HepG2 (cell line): Measurements from ENCODE around the gene ZKSCAN4. TPM values are rescaled to one million over a fixed set of nuclear protein-coding genes. Genes with fewer than 3 reads are reported as not detected.

Source experiments
- ARNT ChIP-seq: fragments of 450-650 bp; IDR thresholded peaks from 2 replicates; pipeline ENCODE4 v1.6.1; 2017
- HMGXB4 ChIP-seq, 2 experiments: sonication (generic) in 1 of 2; formaldehyde crosslinking in 1 of 2; IDR thresholded peaks; 2 replicates each; pipeline versions ENCODE4 v1.4.0 to v1.6.1; 2018 to 2020; ENCODE audit warnings: missing genetic modification reagents in 2 of 2, borderline replicate concordance in 1 of 2, low read depth in 1 of 2, mild to moderate bottlenecking in 1 of 2, missing biosample characterization in 1 of 2
- NCOR1 ChIP-seq: fragments of 200-600 bp; sonication (generic); IDR thresholded peaks from 2 replicates; pipeline ENCODE4 v1.7.0; 2017; ENCODE audit warnings: antibody characterized with exemption, low read length, borderline replicate concordance
- RXRB ChIP-seq: IDR thresholded peaks from 2 replicates; pipeline ENCODE4 v1.6.1; 2016; ENCODE audit warnings: borderline replicate concordance, missing genetic modification reagents, missing compliant biosample characterization
- SOX13 ChIP-seq, 3 experiments: fragments of 450-650 bp in 1 of 3; sonication (generic) in 1 of 3; formaldehyde crosslinking in 1 of 3; IDR thresholded peaks in 2 of 3; conservative IDR thresholded peaks in 1 of 3; 2 replicates each; pipeline versions ENCODE4 v1.5.0 to v1.6.1; 2016 to 2020; ENCODE audit warnings: antibody characterized with exemption in 1 of 3, mild to moderate bottlenecking in 1 of 3, missing compliant biosample characterization in 1 of 3, missing genetic modification reagents in 1 of 3, moderate library complexity in 1 of 3
- SRY ChIP-seq: sonication (generic); formaldehyde crosslinking; IDR thresholded peaks from 2 replicates; pipeline ENCODE4 v1.8.0; 2022; ENCODE audit warnings: mild to moderate bottlenecking, missing genetic modification reagents
- STAG1 ChIP-seq: sonication (generic); formaldehyde crosslinking; IDR thresholded peaks from 2 replicates; pipeline ENCODE4 v1.4.0; 2020; ENCODE audit warnings: missing genetic modification reagents
- TBX2 ChIP-seq: sonication (generic); formaldehyde crosslinking; IDR thresholded peaks from 2 replicates; pipeline ENCODE4 v1.5.0; 2020; ENCODE audit warnings: missing genetic modification reagents, mild to moderate bottlenecking, borderline replicate concordance
- XRCC5 ChIP-seq: fragments of 200-400 bp; formaldehyde crosslinking; optimal IDR thresholded peaks from 2 replicates; pipeline ENCODE3; 2017; ENCODE audit warnings: mild to moderate bottlenecking, low read length
- ZBTB40 ChIP-seq, 2 experiments: fragments of 450-650 bp in 1 of 2; sonication (generic) in 1 of 2; formaldehyde crosslinking in 1 of 2; IDR thresholded peaks; 2 replicates each; pipeline versions ENCODE4 v1.6.1 to v1.8.0; 2016 to 2022; ENCODE audit warnings: antibody characterized with exemption in 1 of 2, mild to moderate bottlenecking in 1 of 2, missing genetic modification reagents in 1 of 2
- ZNF230 ChIP-seq: sonication (generic); formaldehyde crosslinking; IDR thresholded peaks from 2 replicates; pipeline ENCODE4 v1.4.0; 2020; ENCODE audit warnings: mild to moderate bottlenecking, missing genetic modification reagents
- ZNF275 ChIP-seq: sonication (generic); formaldehyde crosslinking; IDR thresholded peaks from 2 replicates; pipeline ENCODE4 v1.8.0; 2022; ENCODE audit warnings: missing genetic modification reagents, mild to moderate bottlenecking, inconsistent platforms, borderline replicate concordance
- ZNF331 ChIP-seq: sonication (generic); formaldehyde crosslinking; IDR thresholded peaks from 2 replicates; pipeline ENCODE4 v1.4.0; 2020; ENCODE audit warnings: missing genetic modification reagents
- polyA plus RNA-seq, 8 experiments: library from polyadenylated mRNA; depleted of rRNA in 3 of 8; stranded (reverse) in 7 of 8; unstranded in 1 of 8; fragments of >200 nt; fragmentation: Illumina TruSeq in 4 of 8; extraction: Trizol in 4 of 8; gene quantifications; 2 replicates each; pipeline versions ENCODE4 v1.2.1 to v1.2.3, GENCODE V29; 2011 to 2016; ENCODE audit warnings: low read depth in 4 of 8, missing spikeins in 1 of 8, mixed read lengths in 1 of 8; ENCODE audit not compliant: insufficient read depth in 1 of 8
- total RNA-seq, 5 experiments: library from RNA; depleted of rRNA; stranded (reverse); fragments of >200 nt; fragmentation: Illumina TruSeq; extraction: Trizol; gene quantifications; 2 replicates each; pipeline ENCODE4 v1.2.3, GENCODE V29; 2016; ENCODE audit warnings: low read depth in 1 of 5

ZKSCAN4 gene
- total and polyA plus RNA-seq, 2 of the 13 experiments (the other 11 are each of a cell fraction or from before 2014, with no cell fraction given) = 2.9 to 7.8 TPM

- TF ChIP-seq ZNF275 (CRISPR knock-in tag) = 0 out of 2 replicates have a peak, but pooled peaks have one; percentile 82
- TF ChIP-seq RXRB (CRISPR knock-in tag) = peak; percentile 9; the same call in 1 of the 2 replicates
- peak; percentile 12; the same call in 1 of the 2 replicates for TF ChIP-seq NCOR1
- TF ChIP-seq SRY = no peak; the same call in 1 of the 2 replicates
- 0 out of 2 replicates have a peak, but pooled peaks have one; percentile 34 for TF ChIP-seq SOX13 (IDR thresholded peaks at IDR 0.05)
- peak in 1 of 2 experiments; percentile 6; a peak in 1 of 4 replicates for TF ChIP-seq SOX13 (CRISPR knock-in tag; conservative IDR thresholded peaks at IDR 0.05 in 1 of 2, IDR thresholded peaks at IDR 0.05 in 1 of 2)
- peak; percentile 60 for TF ChIP-seq ZNF331 (CRISPR knock-in tag)
- peak; percentile 59 for TF ChIP-seq XRCC5
- TF ChIP-seq ZNF230 = peak; percentile 83
- TF ChIP-seq ZBTB40 (IDR thresholded peaks at IDR 0.05) = peak; percentile 32
- TF ChIP-seq ZBTB40 (CRISPR knock-in tag; IDR thresholded peaks at IDR 0.05) = peak; percentile 9; the same call in 1 of the 2 replicates
- TF ChIP-seq ARNT = no peak
- 0 out of 2 replicates have a peak, but pooled peaks have one; percentile 50 for TF ChIP-seq TBX2 (CRISPR knock-in tag)
- TF ChIP-seq STAG1 (CRISPR knock-in tag) = no peak
- TF ChIP-seq HMGXB4 (CRISPR knock-in tag; IDR thresholded peaks at IDR 0.05; ENCODE audit: borderline replicate concordance in 1 of 2, low read depth in 1 of 2) = peak; percentile 57 to 83
These were observed 33.5 kb downstream of the ZKSCAN4 start (continued) for GRCh38 chr6:28218312-28219248.
